Aorta (tissue), 5 donors: ENCODE measurements around the gene ITGA5. TPM values are rescaled to one million over a fixed set of nuclear protein-coding genes. Genes with fewer than 3 reads are reported as not detected.
A peak's percentile ranks its signal among the peaks of the same experiment; 100 is the strongest.

Source experiments
- ATAC-seq: fragments of 200-7000 bp; cut with Tn5 transposase; one replicate; pipeline ENCODE4 v1.9.1; 2022; ENCODE audit warnings: moderate library complexity; ENCODE audit not compliant: low FRiP score
- DNase-seq, 2 donors: peaks; one replicate each; pipeline ENCODE4 v3.0.0-alpha.2; 2020
- H3K27ac ChIP-seq, 2 donors: one replicate each; pipeline ENCODE4 v1.5.1; 2013; ENCODE audit warnings: low read length in 2 of 2, mild to moderate bottlenecking in 2 of 2, moderate library complexity in 2 of 2, control low read depth in 1 of 2, inconsistent platforms in 1 of 2, low read depth in 1 of 2
- H3K27me3 ChIP-seq, 2 donors: one replicate each; pipeline ENCODE4 v1.6.1; 2013; ENCODE audit warnings: control low read depth in 1 of 2, low read length in 1 of 2, mild to moderate bottlenecking in 1 of 2, moderate library complexity in 1 of 2; ENCODE audit not compliant: insufficient read depth in 2 of 2, control insufficient read depth in 1 of 2
- H3K36me3 ChIP-seq, 2 donors: one replicate each; pipeline ENCODE4 v1.6.1; 2013; ENCODE audit warnings: control low read depth in 1 of 2, low read length in 1 of 2, mild to moderate bottlenecking in 1 of 2; ENCODE audit not compliant: insufficient read depth in 2 of 2, control insufficient read depth in 1 of 2
- H3K4me1 ChIP-seq, 2 donors: one replicate each; pipeline ENCODE4 v1.6.1; 2013; ENCODE audit warnings: low read length in 2 of 2, control low read depth in 1 of 2, mild to moderate bottlenecking in 1 of 2, moderate library complexity in 1 of 2; ENCODE audit not compliant: insufficient read depth in 2 of 2, control insufficient read depth in 1 of 2
- H3K4me3 ChIP-seq, 2 donors: one replicate each; pipeline ENCODE4 v1.5.1; 2013; ENCODE audit warnings: low read length in 2 of 2, control low read depth in 1 of 2, mild to moderate bottlenecking in 1 of 2
- H3K9me3 ChIP-seq: one replicate; pipeline ENCODE4 v1.6.1; 2013; ENCODE audit warnings: mild to moderate bottlenecking, low read length; ENCODE audit not compliant: control insufficient read depth
- WGBS, 2 donors: extraction: QIAGEN DNeasy Blood & Tissue Kit; methylation state at CpG; one replicate each; pipeline ENCODE4 v1.1.7; 2013; 5-methylcytosine and 5-hydroxymethylcytosine counted together
- intact Hi-C, 2 donors: fragments of 100-400 bp; cut with DNase I; formaldehyde crosslinking; loops; one replicate each; pipeline versions ENCODE4 v1.14.2 to v1.15.0; 2022
- polyA plus RNA-seq, 2 donors: library from polyadenylated mRNA; stranded (reverse); fragments of 200-250 nt; gene quantifications; one replicate each; pipeline ENCODE4 v1.2.3, GENCODE V29; 2013
- total RNA-seq, 2 donors: library from RNA; stranded (reverse); fragmentation: NEBNext Ultra II Directional; extraction: Animal tissue kit (Norgen Biotek cat#: 25700); gene quantifications; one replicate each; pipeline ENCODE4 v1.2.1, GENCODE V29; 2021
- donor health status: healthy with polysubstance abuse.
- donor health status: Bipolar disorder and iron deficiency.
- donor health status: DM: no; HTN: no; CAD: no.
- donor health status: DM: no; HTN: no; CAD: no.
- donor health status: DM: yes; HTN: yes; CAD: no.

Gene ITGA5
- total and polyA plus RNA-seq, 4 donors: 26.5 to 1,416 (median 353) TPM

DNA sequence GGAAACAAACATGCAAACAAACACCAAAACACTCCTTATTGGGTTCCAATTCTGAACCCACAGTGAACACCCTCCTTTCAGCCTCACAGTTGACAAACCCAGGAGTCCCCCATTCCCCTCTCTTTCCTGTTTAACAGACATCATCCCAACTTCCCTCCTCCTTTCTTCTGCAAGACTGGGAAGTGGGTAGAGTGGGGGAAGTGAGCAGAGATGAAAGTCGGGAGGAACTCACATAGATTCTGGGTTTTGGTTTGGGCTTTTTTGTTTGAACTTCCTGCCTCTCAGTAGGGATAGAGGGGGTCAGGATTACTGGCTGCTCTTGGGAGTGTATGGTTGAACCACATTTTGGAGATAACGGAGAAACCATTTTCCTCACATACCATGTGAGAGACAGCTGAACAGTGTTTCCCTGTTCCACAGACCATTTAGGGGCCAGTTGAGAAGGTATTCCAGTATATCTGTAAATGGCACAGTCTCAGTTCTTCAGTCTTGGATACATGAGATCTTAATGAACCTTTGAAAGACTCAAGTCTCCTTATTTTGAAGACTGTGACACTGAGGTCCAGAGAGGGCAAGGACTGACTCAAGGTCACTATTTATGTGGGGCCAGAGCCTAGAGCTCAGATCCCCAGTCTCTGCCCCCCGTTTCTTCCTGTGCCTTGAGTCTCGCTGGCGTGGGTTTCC, 50.9 kb downstream of the ITGA5 start:
- Histone ChIP-seq H3K27ac (no peak overlapping the region), H3K36me3 (no peaks in the 10 kb centered on the region), H3K4me3 (no peak overlapping the region), H3K4me1 (no peaks in the 10 kb centered on the region), H3K27me3 (no peaks in the 10 kb centered on the region), H3K9me3 (no peaks in the 10 kb centered on the region)
- 19 to 24% methylated on average over 5 of the region's 5 CpGs for WGBS, 2 donors
- no peak for ATAC-seq
- no peak for DNase-seq
- intact Hi-C loops: loop anchor here (10.0 kb wide), 1 partner anchor 113 kb away; no protein-coding TSS in a partner anchor

DNA sequence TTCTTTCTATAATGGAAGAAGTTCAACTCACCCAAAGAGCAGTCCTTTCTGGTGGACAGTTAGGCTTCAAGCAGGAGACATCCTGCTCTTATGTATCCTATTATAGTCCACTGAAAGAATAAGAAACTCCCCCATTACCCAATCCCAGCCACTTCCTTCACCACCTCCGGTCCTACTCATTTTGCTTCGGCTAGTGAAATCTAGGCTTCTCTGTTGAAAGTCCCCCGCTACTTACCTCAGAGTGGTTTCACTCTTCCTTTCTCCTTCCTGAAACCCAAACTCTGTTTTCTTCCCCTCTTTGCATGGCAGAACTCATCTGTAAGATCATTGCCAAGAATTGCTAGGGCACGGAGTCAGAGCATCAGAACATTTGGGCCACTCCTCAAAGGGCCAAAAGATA, 54.7 kb downstream of the ITGA5 start, which contains the start of gene GPR84:
Gene GPR84, minus strand, starts transcription at position 74 of the 400 bp plus-strand sequence. CDS start 635 bp downstream, outside the sequence.
- Histone ChIP-seq H3K27ac (no peak within 1 kb of the TSS), H3K36me3 (no peaks in the 10 kb centered on the region), H3K27me3 (no peaks in the 10 kb centered on the region), H3K4me1 (no peaks in the 10 kb centered on the region), H3K4me3 (no peak within 1 kb of the TSS), H3K9me3 (no peaks in the 10 kb centered on the region)
- 76 to 80% methylated on average over 4 of the region's 4 CpGs for WGBS, 2 donors
- intact Hi-C loops: loop anchor here (5.0 to 10.0 kb wide), 2 partner anchors 67 to 110 kb away; no protein-coding TSS in a partner anchor
- ATAC-seq (no peak), DNase-seq (no peak)

- ATAC-seq (no peak), DNase-seq (no peak)
- no peak overlapping the region for H3K27ac ChIP-seq
- intact Hi-C loops: loop anchor here (5.0 to 10.0 kb wide), 2 partner anchors 66 to 109 kb away; no protein-coding TSS in a partner anchor
- no peaks in the 10 kb centered on the region for H3K36me3 ChIP-seq
- H3K4me1 ChIP-seq: no peaks in the 10 kb centered on the region
- no peaks in the 10 kb centered on the region for H3K9me3 ChIP-seq
- no peaks in the 10 kb centered on the region for H3K27me3 ChIP-seq
- WGBS, 2 donors: 85 to 90% methylated on average over 6 of the region's 6 CpGs
- H3K4me3 ChIP-seq: no peak overlapping the region
These were observed 55.4 kb downstream of the ITGA5 start for GRCh38 chr12:54363618-54364017.

DNA sequence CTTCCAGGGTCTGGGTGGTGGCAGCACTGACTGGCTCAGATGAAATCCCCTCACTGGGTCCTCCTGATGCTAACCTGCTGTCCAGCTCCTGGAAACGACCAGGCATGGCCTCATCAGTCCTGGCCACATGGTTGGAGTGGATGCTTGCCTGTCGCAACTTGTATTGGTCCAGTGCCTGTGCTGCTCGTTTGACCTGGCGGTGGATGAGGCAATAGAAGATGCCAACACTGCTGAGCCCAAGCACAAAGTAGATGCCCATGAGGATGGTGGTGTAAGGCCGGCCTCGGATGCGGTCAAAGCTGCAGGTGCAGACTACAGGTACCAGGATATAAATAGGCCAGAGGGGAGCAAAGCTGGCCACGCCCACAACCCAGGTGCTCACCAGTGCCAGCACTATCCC, 56.0 kb downstream of the ITGA5 start:
- WGBS, 2 donors: 80 to 82% methylated on average over 8 of the region's 8 CpGs
- no peaks in the 10 kb centered on the region for H3K9me3 ChIP-seq
- H3K4me3 ChIP-seq: no peak overlapping the region
- H3K36me3 ChIP-seq: no peaks in the 10 kb centered on the region
- no peaks in the 10 kb centered on the region for H3K27me3 ChIP-seq
- intact Hi-C loops: loop anchor here (5.0 to 10.0 kb wide), 2 partner anchors 66 to 108 kb away; no protein-coding TSS in a partner anchor
- ATAC-seq (no peak), DNase-seq (peak in 1 of 2 donors; percentile 49)
- H3K4me1 ChIP-seq: no peaks in the 10 kb centered on the region
- H3K27ac ChIP-seq: no peak overlapping the region

- intact Hi-C loops: loop anchor here (2.0 to 10.0 kb wide), 3 partner anchors 64 to 140 kb away; no protein-coding TSS in a partner anchor
- ATAC-seq: peak; percentile 57
These were observed 58.2 kb downstream of the ITGA5 start for GRCh38 chr12:54360717-54361456.

GRCh38 chr12:54359762-54360351, 59.2 kb downstream of the ITGA5 start:
- WGBS, 2 donors: 41 to 47% methylated on average over 9 of the region's 9 CpGs
- no peaks in the 10 kb centered on the region for H3K27me3 ChIP-seq
- H3K36me3 ChIP-seq: no peaks in the 10 kb centered on the region
- DNase-seq (no peak), ATAC-seq (no peak)
- no peaks in the 10 kb centered on the region for H3K4me1 ChIP-seq
- H3K9me3 ChIP-seq: no peaks in the 10 kb centered on the region
- intact Hi-C loops: loop anchor here (2.0 to 10.0 kb wide), 5 partner anchors 23 to 143 kb away; no protein-coding TSS in a partner anchor
- H3K4me3 ChIP-seq: peak overlapping the region; percentile 4 to 40
- H3K27ac ChIP-seq: peak overlapping the region; percentile 9 to 75

More at GRCh38 chr12:54360717-54361456, 58.2 kb downstream of the ITGA5 start:
- Histone ChIP-seq H3K4me3 (no peak overlapping the region), H3K36me3 (no peaks in the 10 kb centered on the region), H3K4me1 (no peaks in the 10 kb centered on the region), H3K27me3 (no peaks in the 10 kb centered on the region), H3K27ac (no peak overlapping the region), H3K9me3 (no peaks in the 10 kb centered on the region)
- peak; percentile 82 to 89 for DNase-seq
- WGBS, 2 donors: 51 to 53% methylated on average over 16 of the region's 16 CpGs

DNA sequence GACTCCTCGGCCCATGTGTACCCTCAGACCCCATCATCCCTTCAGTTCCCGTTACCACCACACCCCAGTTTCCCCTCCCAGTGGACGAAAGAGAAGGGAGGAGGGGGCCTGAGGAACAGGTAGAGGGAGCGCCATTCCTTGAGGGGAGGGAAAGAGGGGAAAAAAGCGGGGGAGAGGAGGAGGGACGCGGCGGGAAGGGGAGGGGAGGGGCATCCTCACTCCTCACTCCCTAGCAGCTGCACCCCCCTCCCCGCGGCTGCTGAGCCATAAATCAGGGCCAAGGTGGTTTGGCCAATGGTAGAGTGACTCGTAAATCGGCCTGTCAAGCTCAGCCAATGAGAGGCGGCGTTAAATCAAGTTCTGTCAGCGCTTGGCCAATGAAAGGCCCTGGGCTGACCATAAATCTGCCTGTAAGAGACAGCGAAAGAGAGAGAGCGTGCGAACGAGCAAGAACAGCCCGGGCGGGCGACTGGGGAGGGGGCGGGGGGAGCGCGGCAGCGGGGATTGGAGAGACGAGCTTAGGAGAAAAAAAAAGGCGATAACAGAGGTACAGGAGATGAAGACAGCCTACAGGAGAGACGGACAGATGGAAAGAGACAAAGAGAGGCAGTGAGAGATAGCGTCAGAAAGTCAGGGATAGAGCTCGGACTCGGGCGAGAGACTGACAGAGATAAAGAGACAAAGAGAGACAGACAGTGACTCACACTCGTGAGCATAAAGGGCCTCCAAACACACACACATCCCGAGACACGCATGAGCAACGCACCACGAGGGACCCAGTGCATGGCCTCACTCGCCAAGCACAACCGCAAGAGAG, 59.9 kb downstream of the ITGA5 start:
- DNase-seq: peak; percentile 96 to 97
- H3K4me1 ChIP-seq: no peaks in the 10 kb centered on the region
- peak overlapping the region; percentile 9 to 75 for H3K27ac ChIP-seq
- H3K27me3 ChIP-seq: no peaks in the 10 kb centered on the region
- WGBS, 2 donors: 1% methylated on average over 39 to 40 of the region's 40 CpGs
- no peaks in the 10 kb centered on the region for H3K36me3 ChIP-seq
- intact Hi-C loops: loop anchor here (2.0 to 5.0 kb wide), 2 partner anchors 22 to 142 kb away; no protein-coding TSS in a partner anchor
- H3K4me3 ChIP-seq: peak overlapping the region; percentile 31 to 40
- ATAC-seq: peak; percentile 95
- H3K9me3 ChIP-seq: no peaks in the 10 kb centered on the region
